ENCODE data around the gene CD68.

DNA sequence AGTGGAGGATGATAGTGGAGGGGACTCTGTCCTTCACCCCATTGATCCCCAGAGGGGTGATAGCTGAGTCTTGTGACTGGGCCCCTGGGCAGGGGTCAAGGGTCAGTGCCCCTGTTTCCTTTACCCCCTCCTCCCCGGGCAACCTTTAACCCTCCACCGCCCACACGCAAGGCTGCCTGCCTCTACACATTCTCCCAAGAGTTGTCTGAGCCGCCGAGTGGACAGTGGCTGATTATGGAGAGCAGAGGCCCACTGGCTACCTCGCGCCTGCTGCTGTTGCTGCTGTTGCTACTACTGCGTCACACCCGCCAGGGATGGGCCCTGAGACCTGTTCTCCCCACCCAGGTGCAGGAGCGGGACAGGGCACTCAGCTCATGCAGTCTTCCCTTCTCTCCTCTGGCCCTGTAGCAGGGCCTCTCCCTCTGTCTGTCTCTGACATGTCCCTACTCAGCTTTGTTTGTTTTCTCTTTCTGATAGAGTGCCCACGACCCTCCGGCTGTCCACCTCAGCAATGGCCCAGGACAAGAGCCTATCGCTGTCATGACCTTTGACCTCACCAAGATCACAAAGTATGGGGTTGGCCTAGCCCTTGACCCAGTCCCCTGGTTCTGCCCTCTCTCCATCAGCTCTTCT, 50.6 kb downstream of the CD68 start, which contains the start of gene SHBG:
- TF ChIP-seq, protein P1, sequence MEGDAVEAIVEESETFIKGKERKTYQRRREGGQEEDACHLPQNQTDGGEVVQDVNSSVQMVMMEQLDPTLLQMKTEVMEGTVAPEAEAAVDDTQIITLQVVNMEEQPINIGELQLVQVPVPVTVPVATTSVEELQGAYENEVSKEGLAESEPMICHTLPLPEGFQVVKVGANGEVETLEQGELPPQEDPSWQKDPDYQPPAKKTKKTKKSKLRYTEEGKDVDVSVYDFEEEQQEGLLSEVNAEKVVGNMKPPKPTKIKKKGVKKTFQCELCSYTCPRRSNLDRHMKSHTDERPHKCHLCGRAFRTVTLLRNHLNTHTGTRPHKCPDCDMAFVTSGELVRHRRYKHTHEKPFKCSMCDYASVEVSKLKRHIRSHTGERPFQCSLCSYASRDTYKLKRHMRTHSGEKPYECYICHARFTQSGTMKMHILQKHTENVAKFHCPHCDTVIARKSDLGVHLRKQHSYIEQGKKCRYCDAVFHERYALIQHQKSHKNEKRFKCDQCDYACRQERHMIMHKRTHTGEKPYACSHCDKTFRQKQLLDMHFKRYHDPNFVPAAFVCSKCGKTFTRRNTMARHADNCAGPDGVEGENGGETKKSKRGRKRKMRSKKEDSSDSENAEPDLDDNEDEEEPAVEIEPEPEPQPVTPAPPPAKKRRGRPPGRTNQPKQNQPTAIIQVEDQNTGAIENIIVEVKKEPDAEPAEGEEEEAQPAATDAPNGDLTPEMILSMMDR (IDR thresholded peaks at IDR 0.05; ENCODE audit: low read depth, low read length): no peak
- TF ChIP-seq EZH2phosphoT487 (IDR thresholded peaks at IDR 0.05; ENCODE audit: low read depth): no peak

All from OCI-LY3 (cell line).